Right lobe of liver (tissue), 4 donors: ENCODE measurements around the gene STXBP6.

ENCODE experiments used
- POLR2A ChIP-seq: fragments of 450-650 bp; IDR thresholded peaks from one replicate; pipeline ENCODE4 v1.6.1; 2017; ENCODE audit warnings: antibody characterized with exemption, mild to moderate bottlenecking
- TF ChIP-seq, protein P1 (sequence below), 4 donors: fragments of 200-600 bp in 3 of 4; fragments of 450-650 bp in 1 of 4; IDR thresholded peaks; one replicate each; pipeline versions ENCODE4 v1.5.1 to v1.8.0; 2016 to 2022; ENCODE audit warnings: antibody characterized with exemption in 4 of 4, mild to moderate bottlenecking in 2 of 4
- donor health status: DM: no; HTN: no; CAD: no.
- donor health status: DM: no; HTN: no; CAD: no.
- donor health status: DM: no; HTN: yes; CAD: no.

DNA sequence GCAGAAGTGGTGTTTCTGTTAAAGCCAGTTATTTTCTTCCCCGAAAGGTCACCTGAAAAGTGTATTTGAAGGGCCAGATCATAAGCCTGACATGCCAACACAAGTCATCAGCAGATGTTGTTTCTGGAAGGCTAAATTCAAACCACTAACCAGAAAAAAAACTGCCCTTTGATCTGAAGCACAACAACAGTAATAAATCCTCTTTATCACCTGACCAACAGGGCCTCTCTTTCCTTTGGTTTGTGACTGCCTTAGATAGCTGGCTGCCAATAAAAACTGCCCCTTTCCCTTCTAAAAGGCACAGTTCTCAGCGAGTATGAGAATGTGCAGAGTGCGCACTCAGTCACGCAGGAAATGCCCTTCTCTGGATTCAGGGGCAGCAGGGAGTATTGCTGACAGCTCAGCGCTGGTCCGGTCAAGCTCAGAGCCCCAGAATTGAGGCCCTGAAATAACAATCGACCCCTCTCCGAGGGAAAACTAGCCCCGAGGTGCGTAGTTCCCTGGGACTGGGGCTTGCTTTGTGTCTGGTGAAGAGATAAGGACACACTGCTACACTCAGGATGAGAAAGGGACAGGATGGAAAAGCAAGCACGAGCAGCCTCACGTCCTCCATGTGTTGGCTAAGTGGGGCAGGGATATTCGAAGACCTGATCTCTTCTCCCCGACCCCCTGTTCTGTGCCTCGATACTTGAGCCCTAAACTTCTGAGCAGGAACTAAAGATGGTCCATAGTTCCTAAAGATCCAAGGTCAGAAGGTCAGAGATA lies 231.7 kb downstream of the STXBP6 start:
- TF ChIP-seq, protein P1, sequence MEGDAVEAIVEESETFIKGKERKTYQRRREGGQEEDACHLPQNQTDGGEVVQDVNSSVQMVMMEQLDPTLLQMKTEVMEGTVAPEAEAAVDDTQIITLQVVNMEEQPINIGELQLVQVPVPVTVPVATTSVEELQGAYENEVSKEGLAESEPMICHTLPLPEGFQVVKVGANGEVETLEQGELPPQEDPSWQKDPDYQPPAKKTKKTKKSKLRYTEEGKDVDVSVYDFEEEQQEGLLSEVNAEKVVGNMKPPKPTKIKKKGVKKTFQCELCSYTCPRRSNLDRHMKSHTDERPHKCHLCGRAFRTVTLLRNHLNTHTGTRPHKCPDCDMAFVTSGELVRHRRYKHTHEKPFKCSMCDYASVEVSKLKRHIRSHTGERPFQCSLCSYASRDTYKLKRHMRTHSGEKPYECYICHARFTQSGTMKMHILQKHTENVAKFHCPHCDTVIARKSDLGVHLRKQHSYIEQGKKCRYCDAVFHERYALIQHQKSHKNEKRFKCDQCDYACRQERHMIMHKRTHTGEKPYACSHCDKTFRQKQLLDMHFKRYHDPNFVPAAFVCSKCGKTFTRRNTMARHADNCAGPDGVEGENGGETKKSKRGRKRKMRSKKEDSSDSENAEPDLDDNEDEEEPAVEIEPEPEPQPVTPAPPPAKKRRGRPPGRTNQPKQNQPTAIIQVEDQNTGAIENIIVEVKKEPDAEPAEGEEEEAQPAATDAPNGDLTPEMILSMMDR (IDR thresholded peaks at IDR 0.05): no peak
- TF ChIP-seq POLR2A: peak; percentile 55
